ENCODE data around the gene EPC1.
A peak's percentile ranks its signal among the peaks of the same experiment; 100 is the strongest.
"Not testable (repeated sequence)": the region's sequence is repeated elsewhere in the genome, so short reads cannot be mapped to it uniquely, and the experiment has no call there.

EPC1 gene

GRCh38 chr10:32354690-32355089, 7.7 kb upstream of the EPC1 start:
- Mint-ChIP-seq H3K4me1 (peaks cover 51% of the 10 kb centered on the region), H3K36me3 (peaks cover 20% of the 10 kb centered on the region), H3K27ac (peak overlapping the region; percentile 35)
- not testable (repeated sequence) for ATAC-seq; H3K4me3 Mint-ChIP-seq; DNase-seq (ENCODE audit: low spot score in 2 of 2); H3K9me3 Mint-ChIP-seq

- DNase-seq (ENCODE audit: low spot score in 2 of 2): no peak
- Mint-ChIP-seq H3K9me3 (no peaks in the 10 kb centered on the region), H3K36me3 (peaks cover 52% of the 10 kb centered on the region), H3K4me3 (no peak overlapping the region), H3K4me1 (peaks cover 46% of the 10 kb centered on the region), H3K27ac (peak overlapping the region; percentile 5)
- ATAC-seq: no peak
These were observed 3.9 kb upstream of the EPC1 start for GRCh38 chr10:32350811-32351350.

- peaks cover 59% of the 10 kb centered on the region for H3K36me3 Mint-ChIP-seq
- H3K4me3 Mint-ChIP-seq: no peak overlapping the region
- no peak for DNase-seq (ENCODE audit: low spot score in 2 of 2)
- ATAC-seq: no peak
- no peaks in the 10 kb centered on the region for H3K9me3 Mint-ChIP-seq
- peaks cover 43% of the 10 kb centered on the region for H3K4me1 Mint-ChIP-seq
- H3K27ac Mint-ChIP-seq: no peak overlapping the region
These were observed 3.2 kb upstream of the EPC1 start for GRCh38 chr10:32349968-32350738.

GRCh38 chr10:32349199-32349585, 2.2 kb upstream of the EPC1 start:
- Mint-ChIP-seq H3K9me3 (no peaks in the 10 kb centered on the region), H3K4me3 (no peak overlapping the region), H3K36me3 (peaks cover 66% of the 10 kb centered on the region), H3K4me1 (peaks cover 50% of the 10 kb centered on the region), H3K27ac (peak overlapping the region; percentile 62)
- ATAC-seq (no peak), DNase-seq (ENCODE audit: low spot score in 2 of 2) (no peak)

GRCh38 chr10:32348297-32349198, 1.6 kb upstream of the EPC1 start:
- ATAC-seq (no peak), DNase-seq (ENCODE audit: low spot score in 2 of 2) (no peak)
- Mint-ChIP-seq H3K27ac (peak overlapping the region; percentile 99), H3K9me3 (no peaks in the 10 kb centered on the region), H3K36me3 (peaks cover 70% of the 10 kb centered on the region), H3K4me1 (peaks cover 55% of the 10 kb centered on the region), H3K4me3 (peak overlapping the region; percentile 79)

GRCh38 chr10:32347363-32348022, 535 bp upstream of the EPC1 start:
- peak; percentile 1 for ATAC-seq

GRCh38 chr10:32346134-32346550, 816 bp downstream of the EPC1 start:
- Mint-ChIP-seq H3K36me3 (peaks cover 79% of the 10 kb centered on the region), H3K4me3 (peak overlapping the region; percentile 79), H3K9me3 (no peaks in the 10 kb centered on the region), H3K4me1 (peaks cover 51% of the 10 kb centered on the region), H3K27ac (peak overlapping the region; percentile 99)
- DNase-seq (ENCODE audit: low spot score in 2 of 2): no peak
- peak; percentile 89 for ATAC-seq

More at GRCh38 chr10:32347363-32348022, 535 bp upstream of the EPC1 start:
- no peak for DNase-seq (ENCODE audit: low spot score in 2 of 2)
- H3K36me3 Mint-ChIP-seq: peaks cover 72% of the 10 kb centered on the region
- H3K27ac Mint-ChIP-seq: peak overlapping the region; percentile 99
- H3K4me3 Mint-ChIP-seq: peak overlapping the region; percentile 79
- H3K4me1 Mint-ChIP-seq: peaks cover 49% of the 10 kb centered on the region
- H3K9me3 Mint-ChIP-seq: no peaks in the 10 kb centered on the region

- Mint-ChIP-seq H3K27ac (peak overlapping the region; percentile 63), H3K4me1 (peaks cover 54% of the 10 kb centered on the region), H3K9me3 (peaks cover 6% of the 10 kb centered on the region), H3K4me3 (peak overlapping the region; percentile 60), H3K36me3 (peaks cover 100% of the 10 kb centered on the region)
- ATAC-seq (no peak), DNase-seq (ENCODE audit: low spot score in 2 of 2) (no peak)
These were observed 5.4 kb downstream of the EPC1 start for GRCh38 chr10:32341596-32341995.

- peak overlapping the region; percentile 60 for H3K4me3 Mint-ChIP-seq
- H3K27ac Mint-ChIP-seq: peak overlapping the region; percentile 63
- DNase-seq (ENCODE audit: low spot score in 2 of 2): no peak
- peak; percentile 88 for ATAC-seq
- H3K4me1 Mint-ChIP-seq: peaks cover 63% of the 10 kb centered on the region
- H3K9me3 Mint-ChIP-seq: peaks cover 6% of the 10 kb centered on the region
- peaks cover 100% of the 10 kb centered on the region for H3K36me3 Mint-ChIP-seq
These were observed 6.3 kb downstream of the EPC1 start for GRCh38 chr10:32340596-32341180.

- ATAC-seq (no peak), DNase-seq (ENCODE audit: low spot score in 2 of 2) (no peak)
- peaks cover 6% of the 10 kb centered on the region for H3K9me3 Mint-ChIP-seq
- H3K4me3 Mint-ChIP-seq: peak overlapping the region; percentile 60
- H3K27ac Mint-ChIP-seq: peak overlapping the region; percentile 70
- peaks cover 100% of the 10 kb centered on the region for H3K36me3 Mint-ChIP-seq
- peaks cover 60% of the 10 kb centered on the region for H3K4me1 Mint-ChIP-seq
These were observed 8.7 kb downstream of the EPC1 start for GRCh38 chr10:32338262-32338661.

- Mint-ChIP-seq H3K36me3 (peaks cover 100% of the 10 kb centered on the region), H3K27ac (peak overlapping the region; percentile 70), H3K4me3 (peak overlapping the region; percentile 60), H3K9me3 (peaks cover 6% of the 10 kb centered on the region), H3K4me1 (peaks cover 64% of the 10 kb centered on the region)
- ATAC-seq: no peak
- no peak for DNase-seq (ENCODE audit: low spot score in 2 of 2)
These were observed 9.6 kb downstream of the EPC1 start for GRCh38 chr10:32337350-32337749.

GRCh38 chr10:32333849-32334248, 13.1 kb downstream of the EPC1 start:
- peaks cover 69% of the 10 kb centered on the region for H3K4me1 Mint-ChIP-seq
- H3K9me3 Mint-ChIP-seq: peaks cover 6% of the 10 kb centered on the region
- ATAC-seq: no peak
- peaks cover 78% of the 10 kb centered on the region for H3K36me3 Mint-ChIP-seq
- DNase-seq (ENCODE audit: low spot score in 2 of 2): no peak
- H3K27ac Mint-ChIP-seq: peak overlapping the region; percentile 53
- H3K4me3 Mint-ChIP-seq: peak overlapping the region; percentile 60

- Mint-ChIP-seq H3K4me1 (peaks cover 69% of the 10 kb centered on the region), H3K4me3 (peak overlapping the region; percentile 60), H3K27ac (peak overlapping the region; percentile 53), H3K36me3 (peaks cover 62% of the 10 kb centered on the region), H3K9me3 (no peaks in the 10 kb centered on the region)
- DNase-seq (ENCODE audit: low spot score in 2 of 2): peak; percentile 53 to 84
- ATAC-seq: peak; percentile 99
These were observed 14.6 kb downstream of the EPC1 start for GRCh38 chr10:32332299-32332750.

GRCh38 chr10:32331606-32332005, 15.4 kb downstream of the EPC1 start:
- Mint-ChIP-seq H3K36me3 (peaks cover 58% of the 10 kb centered on the region), H3K4me1 (peaks cover 72% of the 10 kb centered on the region), H3K9me3 (no peaks in the 10 kb centered on the region), H3K27ac (peak overlapping the region; percentile 53), H3K4me3 (peak overlapping the region; percentile 60)
- DNase-seq (ENCODE audit: low spot score in 2 of 2) (no peak), ATAC-seq (no peak)
